GM12875 (cell line): ENCODE measurements around the gene TSPAN14.

Experiments used
- H3K4me3 ChIP-seq: one replicate; pipeline ENCODE4 v1.5.1; 2011; ENCODE audit warnings: low read depth, low read length, control low read depth
- CTCF ChIP-seq: IDR thresholded peaks from 2 replicates; pipeline ENCODE4 v1.5.1; 2011; ENCODE audit warnings: low read depth, mild to moderate bottlenecking, control low read depth, inconsistent platforms, low read length, moderate library complexity, borderline replicate concordance; ENCODE audit not compliant: insufficient read depth

Gene TSPAN14

DNA sequence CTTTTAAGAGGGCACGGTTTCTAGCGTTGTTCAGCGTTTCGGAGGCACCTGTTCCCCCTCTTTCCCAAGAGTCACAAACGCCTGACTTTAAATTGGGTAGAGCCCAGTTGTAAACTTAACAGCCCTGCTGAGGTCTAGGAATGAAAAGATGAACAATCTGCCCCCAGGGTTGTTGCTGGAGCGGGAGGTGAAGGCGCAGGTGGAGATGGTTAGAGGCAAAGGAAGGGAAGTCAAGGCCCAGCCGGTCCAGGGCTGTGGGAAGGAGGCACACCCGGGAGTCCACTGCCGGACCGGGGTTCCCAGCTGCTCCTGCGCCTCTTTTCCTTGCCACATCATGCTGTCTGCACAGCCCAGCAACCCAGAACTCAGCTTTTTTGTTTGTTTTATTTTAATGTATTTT is 45.0 kb upstream of the TSPAN14 start:
- TF ChIP-seq CTCF, result no peak
- peak overlapping the region; percentile 81 for H3K4me3 ChIP-seq

DNA sequence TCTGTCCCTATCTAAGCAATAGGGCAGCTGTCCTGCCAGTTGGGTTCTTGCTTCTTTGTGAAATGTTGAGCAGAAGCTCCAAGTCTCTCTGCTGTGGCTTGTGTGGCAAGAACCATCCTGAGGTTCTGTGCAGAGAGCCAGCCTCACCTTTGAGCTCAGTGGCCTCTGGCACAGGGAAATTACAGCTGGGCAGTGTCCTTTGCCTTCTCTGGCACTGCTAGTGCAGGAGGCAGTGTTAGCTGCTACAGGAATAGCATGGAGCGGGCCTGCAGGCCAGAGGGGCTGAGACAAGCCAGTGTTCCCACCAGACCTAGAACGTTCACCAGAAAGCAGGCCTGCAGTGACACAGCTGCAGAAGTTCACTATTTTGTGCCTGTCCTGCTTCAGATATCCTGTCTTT is 44.0 kb upstream of the TSPAN14 start:
- no peak overlapping the region for H3K4me3 ChIP-seq
- no peak for TF ChIP-seq CTCF

GRCh38 chr10:80410578-80411145 is 43.4 kb upstream of the TSPAN14 start:
- no peak for TF ChIP-seq CTCF
- no peak overlapping the region for H3K4me3 ChIP-seq

DNA sequence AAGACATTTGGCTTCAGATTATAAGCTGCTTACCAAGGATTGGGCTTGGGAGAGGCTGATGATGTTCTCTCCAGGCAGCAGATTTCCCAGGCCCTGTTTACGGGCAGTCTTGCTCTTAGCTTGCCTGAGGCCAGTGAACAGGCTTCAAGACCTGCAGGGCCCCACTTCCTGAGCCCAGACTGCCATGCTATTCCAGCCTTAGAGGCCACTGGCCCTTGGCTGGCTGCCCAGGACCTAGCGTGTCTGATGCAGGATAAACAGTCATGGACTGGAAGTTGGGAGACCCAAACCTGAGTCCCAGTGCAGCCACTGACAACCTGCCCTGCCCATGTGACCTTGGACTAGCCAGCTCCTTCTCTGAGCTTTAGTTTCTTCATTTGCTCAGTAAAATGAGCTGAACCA is 42.8 kb upstream of the TSPAN14 start:
- no peak overlapping the region for H3K4me3 ChIP-seq
- no peak for TF ChIP-seq CTCF

GRCh38 chr10:80411681-80412220 is 42.4 kb upstream of the TSPAN14 start:
- TF ChIP-seq CTCF, result no peak
- no peak overlapping the region for H3K4me3 ChIP-seq

GRCh38 chr10:80412486-80412885 is 41.6 kb upstream of the TSPAN14 start:
- no peak for TF ChIP-seq CTCF
- H3K4me3 ChIP-seq, result no peak overlapping the region

DNA sequence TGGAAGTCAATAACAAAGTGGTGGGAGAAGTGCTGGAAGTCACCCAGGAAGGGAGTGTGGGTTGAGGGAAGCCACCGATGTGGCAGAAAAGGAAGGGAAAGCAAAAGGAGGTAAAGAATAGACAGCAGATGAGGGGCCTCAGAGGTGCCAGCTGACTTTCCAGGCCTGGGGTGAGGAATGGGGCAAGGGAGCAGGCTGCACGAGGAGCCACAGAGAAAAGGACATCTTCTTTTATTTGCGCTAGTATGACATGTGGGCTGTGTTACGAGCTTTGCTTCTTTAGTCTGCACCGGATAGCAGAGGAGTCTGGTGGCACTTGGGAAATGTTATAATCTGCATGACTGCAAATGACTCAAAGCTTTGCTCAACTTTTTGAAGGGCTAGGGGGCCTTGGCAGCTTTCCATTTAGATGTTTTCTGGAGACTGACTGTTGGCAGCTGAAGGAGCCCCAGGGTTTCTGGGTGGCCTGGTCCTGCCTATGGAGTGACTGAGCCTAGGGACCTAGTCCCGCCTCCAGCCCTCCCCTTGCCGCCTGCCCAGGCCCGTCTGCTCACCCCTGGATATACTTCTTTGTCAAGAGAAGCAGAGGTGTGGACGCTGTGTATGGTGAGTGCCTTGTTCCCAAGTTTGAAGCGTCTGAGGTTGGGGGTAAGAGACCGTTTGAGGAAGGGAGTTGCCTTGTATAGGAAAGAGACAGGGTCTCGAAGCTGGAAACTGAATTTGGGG is 40.7 kb upstream of the TSPAN14 start:
- no peak for TF ChIP-seq CTCF
- H3K4me3 ChIP-seq, result no peak overlapping the region
